Measurements from ENCODE around the gene LAMTOR2.
A peak's percentile ranks its signal among the peaks of the same experiment; 100 is the strongest.
"Not testable (repeated sequence)": the region's sequence is repeated elsewhere in the genome, so short reads cannot be mapped to it uniquely, and the experiment has no call there.

The LAMTOR2 gene

GRCh38 chr1:156052862-156053767 lies 1.5 kb upstream of the LAMTOR2 start:
- DNase-seq (ENCODE audit: low read depth in 2 of 2) = peak; percentile 27 to 41

GRCh38 chr1:156053768-156054499 lies 648 bp upstream of the LAMTOR2 start, which contains the start of gene UBQLN4:
TSS of gene UBQLN4 (minus strand) at chr1:156053798. CDS start at chr1:156053701, 97 bp downstream.
- DNase-seq (ENCODE audit: low read depth in 2 of 2) = peak; percentile 64 to 66

GRCh38 chr1:156055281-156056048 lies 883 bp downstream of the LAMTOR2 start:
- DNase-seq (ENCODE audit: low read depth in 2 of 2) = no peak

- no peak for DNase-seq (ENCODE audit: low read depth in 2 of 2)
Measured at GRCh38 chr1:156056326-156056849, 1.8 kb downstream of the LAMTOR2 start.

GRCh38 chr1:156060937-156061636 lies 6.5 kb downstream of the LAMTOR2 start, which contains the start of gene RAB25:
TSS of gene RAB25 (plus strand) at chr1:156061160. CDS start at chr1:156061401, 241 bp downstream.
- no peak for DNase-seq (ENCODE audit: low read depth in 2 of 2)

GRCh38 chr1:156062189-156062588 lies 7.6 kb downstream of the LAMTOR2 start:
- DNase-seq (ENCODE audit: low read depth in 2 of 2) = no peak

- DNase-seq (ENCODE audit: low read depth in 2 of 2) = no peak
Measured at GRCh38 chr1:156063997-156064285, 9.4 kb downstream of the LAMTOR2 start.

GRCh38 chr1:156064615-156065014 lies 10.0 kb downstream of the LAMTOR2 start:
- no peak for DNase-seq (ENCODE audit: low read depth in 2 of 2)

- no peak for DNase-seq (ENCODE audit: low read depth in 2 of 2)
Measured at GRCh38 chr1:156065212-156065611, 10.6 kb downstream of the LAMTOR2 start.

GRCh38 chr1:156065871-156066270 lies 11.3 kb downstream of the LAMTOR2 start:
- no peak for DNase-seq (ENCODE audit: low read depth in 2 of 2)

- no peak for DNase-seq (ENCODE audit: low read depth in 2 of 2)
Measured at GRCh38 chr1:156067262-156067661, 12.7 kb downstream of the LAMTOR2 start.

GRCh38 chr1:156069490-156070455 lies 15.2 kb downstream of the LAMTOR2 start:
- no peak for DNase-seq (ENCODE audit: low read depth in 2 of 2)

GRCh38 chr1:156070548-156070947 lies 16.0 kb downstream of the LAMTOR2 start:
- DNase-seq (ENCODE audit: low read depth in 2 of 2) = no peak

GRCh38 chr1:156071332-156071816 lies 16.8 kb downstream of the LAMTOR2 start:
- DNase-seq (ENCODE audit: low read depth in 2 of 2) = not testable (repeated sequence)

GRCh38 chr1:156072251-156072650 lies 17.7 kb downstream of the LAMTOR2 start:
- no peak for DNase-seq (ENCODE audit: low read depth in 2 of 2)

- no peak for DNase-seq (ENCODE audit: low read depth in 2 of 2)
Measured at GRCh38 chr1:156073110-156073687, 18.6 kb downstream of the LAMTOR2 start.

- DNase-seq (ENCODE audit: low read depth in 2 of 2) = no peak
Measured at GRCh38 chr1:156073740-156074139, 19.2 kb downstream of the LAMTOR2 start.

- DNase-seq (ENCODE audit: low read depth in 2 of 2) = no peak
Measured at GRCh38 chr1:156074661-156075060, 20.1 kb downstream of the LAMTOR2 start.

- no peak for DNase-seq (ENCODE audit: low read depth in 2 of 2)
Measured at GRCh38 chr1:156075162-156075561, 20.6 kb downstream of the LAMTOR2 start.

Measured in stimulated activated CD8-positive, alpha-beta memory T cell treated with anti-CD3 and anti-CD28 coated beads, Interleukin-7, amount 100 ng/mL, for 1 hour (primary cell).